ENCODE results near the gene GRIK4.

Gene GRIK4

DNA sequence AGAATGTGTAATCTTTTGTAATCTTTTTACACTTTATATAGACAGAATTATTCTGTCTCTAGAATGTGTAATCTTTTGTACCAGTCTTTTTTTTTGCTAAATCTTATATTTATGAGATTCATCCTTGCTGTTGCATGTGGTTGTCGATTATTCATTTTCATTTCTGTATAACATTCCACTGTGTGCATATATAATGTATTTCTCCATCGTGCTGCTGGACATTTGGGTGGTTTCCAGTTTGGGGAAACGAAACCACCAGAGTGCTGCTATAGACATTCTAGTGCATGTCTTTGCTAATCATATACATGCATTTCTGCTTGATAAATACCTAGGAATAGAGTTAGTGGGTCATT, 146.5 kb downstream of the GRIK4 start:
- Mint-ChIP-seq H3K4me1 (peaks cover 27 to 42% of the 10 kb centered on the region in 2 donors), H3K27ac (peak overlapping the region; percentile 65), H3K27me3 (peaks cover 20 to 30% of the 10 kb centered on the region in 2 donors), H3K36me3 (peaks cover 0 to 9% of the 10 kb centered on the region in 2 donors), H3K9me3 (peaks cover 0 to 4% of the 10 kb centered on the region in 2 donors), H3K4me3 (no peak overlapping the region)
- ATAC-seq (replicated peaks) (peak; percentile 78 to 87), DNase-seq (peak; percentile 34)

DNA sequence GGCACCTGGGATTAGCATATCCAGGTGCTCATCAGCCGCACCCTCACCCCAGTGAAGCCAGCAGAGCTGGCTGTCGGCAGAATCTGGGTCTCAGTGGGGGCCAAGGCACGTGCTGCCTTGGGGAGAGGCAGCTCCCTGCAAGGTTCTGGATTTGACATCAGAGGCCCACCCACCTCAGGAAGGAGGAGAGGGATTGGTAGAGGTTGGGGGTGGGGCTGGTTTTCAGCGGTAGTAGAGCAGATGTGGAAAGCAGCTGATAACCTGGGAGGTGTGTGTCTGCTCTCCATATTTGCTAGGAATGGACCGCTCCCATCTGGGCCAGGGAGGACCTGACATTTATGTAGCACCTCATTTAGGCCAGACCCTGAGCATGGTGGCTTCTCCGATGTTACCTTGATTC, 147.5 kb downstream of the GRIK4 start:
- no peak for ATAC-seq (replicated peaks)

DNA sequence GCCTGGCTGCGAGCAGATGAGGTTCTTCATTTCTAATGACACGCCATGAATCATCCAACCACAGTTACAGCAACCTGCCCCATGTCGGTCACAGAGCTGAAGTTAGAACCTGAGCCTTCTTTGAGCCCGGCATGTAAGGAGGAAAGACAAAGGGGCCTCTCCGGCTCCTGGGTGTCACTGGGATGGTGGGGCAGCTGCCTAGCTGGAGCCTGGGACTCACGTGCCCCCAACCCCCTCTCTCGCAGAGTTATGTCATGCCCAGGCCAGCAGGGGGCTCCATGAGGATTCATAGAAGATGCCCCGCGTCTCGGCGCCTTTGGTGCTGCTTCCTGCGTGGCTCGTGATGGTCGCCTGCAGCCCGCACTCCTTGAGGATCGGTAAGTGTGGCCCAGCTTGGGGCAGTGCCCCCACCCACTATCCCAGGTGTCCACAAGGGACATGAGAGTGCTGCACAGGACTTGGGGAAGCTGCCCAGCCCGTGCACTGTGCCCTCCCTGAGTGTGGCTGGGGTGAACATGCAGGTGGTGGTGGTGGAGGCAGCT, 148.5 kb downstream of the GRIK4 start:
- ATAC-seq (replicated peaks) = no peak
- no peak overlapping the region for H3K27ac Mint-ChIP-seq
- peaks cover 0 to 6% of the 10 kb centered on the region in 2 donors for H3K36me3 Mint-ChIP-seq

More for the DNA sequence above, 147.5 kb downstream of the GRIK4 start:
- Mint-ChIP-seq H3K4me1 (peaks cover 29 to 42% of the 10 kb centered on the region in 2 donors), H3K4me3 (no peak overlapping the region), H3K36me3 (peaks cover 0 to 9% of the 10 kb centered on the region in 2 donors), H3K27me3 (peaks cover 28 to 40% of the 10 kb centered on the region in 2 donors), H3K27ac (peak overlapping the region; percentile 27), H3K9me3 (peaks cover 0 to 4% of the 10 kb centered on the region in 2 donors)
- no peak for DNase-seq

DNA sequence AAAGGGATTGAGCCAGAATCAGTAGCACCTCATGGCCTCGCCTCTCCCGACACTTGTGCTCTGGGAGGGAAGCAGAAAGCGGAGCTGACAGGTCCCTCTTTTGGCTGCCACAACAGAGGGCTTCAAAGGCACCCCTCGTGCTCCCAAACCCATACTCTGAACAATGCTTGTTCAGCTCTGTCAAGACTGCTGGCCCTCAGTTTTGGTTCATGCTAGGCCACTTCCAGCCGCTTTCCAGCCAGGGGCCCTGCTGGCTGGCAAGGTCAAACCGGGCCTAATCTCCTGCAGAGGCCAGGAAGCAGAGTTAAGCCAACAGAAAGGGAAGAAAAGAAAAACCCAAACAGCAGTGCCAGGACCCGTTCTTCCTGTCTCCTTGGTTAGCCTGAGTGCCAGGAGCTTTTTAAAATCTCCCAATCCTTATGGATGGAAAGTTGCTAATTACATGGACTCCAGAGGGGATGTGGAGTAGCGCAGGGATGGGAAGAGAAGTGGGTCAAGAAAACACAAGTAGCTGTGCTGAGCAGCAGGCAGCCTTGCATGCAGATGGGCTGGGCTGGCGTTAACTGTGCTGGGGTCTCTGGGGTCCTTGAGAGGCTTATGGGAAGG, 150.6 kb downstream of the GRIK4 start:
- H3K4me3 Mint-ChIP-seq = no peak overlapping the region
- peaks cover 31 to 35% of the 10 kb centered on the region in 2 donors for H3K27me3 Mint-ChIP-seq
- no peaks in the 10 kb centered on the region for H3K36me3 Mint-ChIP-seq
- no peak overlapping the region for H3K27ac Mint-ChIP-seq
- DNase-seq = no peak
- no peak for ATAC-seq (replicated peaks)
- peaks cover 0 to 4% of the 10 kb centered on the region in 2 donors for H3K9me3 Mint-ChIP-seq
- H3K4me1 Mint-ChIP-seq = peaks cover 19 to 32% of the 10 kb centered on the region in 2 donors

More for the DNA sequence above, 148.5 kb downstream of the GRIK4 start:
- Mint-ChIP-seq H3K27me3 (peaks cover 28 to 42% of the 10 kb centered on the region in 2 donors), H3K4me3 (no peak overlapping the region), H3K9me3 (peaks cover 0 to 4% of the 10 kb centered on the region in 2 donors), H3K4me1 (peaks cover 27 to 42% of the 10 kb centered on the region in 2 donors)
- DNase-seq = no peak

DNA sequence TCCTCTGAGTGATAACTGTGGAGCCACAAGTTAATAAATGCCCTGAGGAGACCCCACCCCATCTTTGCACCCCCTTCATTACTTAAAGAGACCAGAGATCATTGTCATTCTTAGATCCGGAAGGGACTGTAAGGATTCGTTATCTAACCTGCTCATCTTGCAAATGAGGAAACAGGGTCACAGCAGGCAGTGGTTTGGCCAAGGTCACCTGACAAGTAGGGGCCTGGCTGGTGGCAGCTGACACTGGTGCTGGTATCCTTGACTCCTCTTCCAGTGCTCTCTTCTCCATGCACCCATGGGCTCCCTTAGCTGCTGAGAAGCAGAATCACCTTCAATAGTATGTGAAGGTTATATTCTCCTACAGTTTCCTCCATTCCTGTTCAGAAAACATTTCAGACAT, 151.6 kb downstream of the GRIK4 start:
- DNase-seq (no peak), ATAC-seq (replicated peaks) (no peak)
- Mint-ChIP-seq H3K9me3 (peaks cover 0 to 4% of the 10 kb centered on the region in 2 donors), H3K27ac (no peak overlapping the region), H3K4me1 (peaks cover 13 to 22% of the 10 kb centered on the region in 2 donors), H3K27me3 (peaks cover 31 to 35% of the 10 kb centered on the region in 2 donors), H3K4me3 (no peak overlapping the region), H3K36me3 (no peaks in the 10 kb centered on the region)

DNA sequence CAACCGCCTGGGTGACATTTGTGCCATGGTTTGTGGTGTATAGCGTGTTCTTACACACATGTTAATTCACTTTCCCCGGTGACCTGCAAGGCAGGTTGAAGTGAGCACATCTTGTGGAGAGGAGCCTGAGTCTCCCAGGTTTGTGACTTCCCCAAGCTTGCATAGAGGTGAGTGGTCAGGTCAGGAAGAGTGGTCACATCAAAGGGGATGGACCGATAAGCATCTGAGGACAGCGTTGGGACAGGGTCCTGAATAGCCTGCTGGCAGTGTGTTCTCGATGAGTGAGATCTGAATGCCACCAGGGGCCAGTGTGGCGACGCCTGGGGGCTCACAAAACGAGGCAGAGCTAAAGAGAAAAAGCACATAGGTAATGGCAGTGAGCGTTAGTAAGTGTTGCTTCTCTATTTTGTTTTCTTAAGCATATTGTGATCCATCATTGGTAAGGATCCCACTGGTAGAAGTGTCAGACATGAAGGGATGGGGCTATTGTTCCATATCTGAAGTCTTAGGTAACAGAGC, 154.6 kb downstream of the GRIK4 start:
- peaks cover 22 to 24% of the 10 kb centered on the region in 2 donors for H3K27me3 Mint-ChIP-seq
- peaks cover 0 to 2% of the 10 kb centered on the region in 2 donors for H3K4me1 Mint-ChIP-seq
- H3K27ac Mint-ChIP-seq = no peak overlapping the region
- ATAC-seq (replicated peaks) (no peak), DNase-seq (no peak)
- H3K9me3 Mint-ChIP-seq = no peaks in the 10 kb centered on the region
- no peaks in the 10 kb centered on the region for H3K36me3 Mint-ChIP-seq
- H3K4me3 Mint-ChIP-seq = no peak overlapping the region

DNA sequence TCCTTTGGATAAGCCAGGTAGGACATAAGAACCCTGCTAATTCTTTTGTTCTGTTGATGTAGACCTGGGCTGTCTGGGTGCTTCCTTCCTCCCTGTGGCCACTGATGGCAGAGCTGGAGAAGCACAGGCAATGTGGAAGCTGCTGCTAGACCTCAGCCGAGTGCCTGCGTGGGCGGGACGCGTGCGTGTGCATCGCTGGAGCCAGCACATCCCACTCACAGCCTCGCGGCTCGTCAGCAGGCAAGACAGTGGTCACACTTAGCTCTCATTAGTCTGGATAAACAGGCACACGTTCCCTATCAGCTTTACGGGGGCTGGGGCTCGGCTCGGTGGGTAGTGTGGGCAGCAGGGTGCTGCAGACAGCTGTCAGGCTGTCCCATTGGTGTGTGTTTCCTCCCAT, 155.7 kb downstream of the GRIK4 start:
- Mint-ChIP-seq H3K36me3 (no peaks in the 10 kb centered on the region), H3K9me3 (peaks cover 0 to 2% of the 10 kb centered on the region in 2 donors), H3K27me3 (peaks cover 19 to 29% of the 10 kb centered on the region in 2 donors), H3K4me1 (peaks cover 0 to 2% of the 10 kb centered on the region in 2 donors), H3K27ac (no peak overlapping the region), H3K4me3 (no peak overlapping the region)
- DNase-seq (no peak), ATAC-seq (replicated peaks) (peak; percentile 25 to 46)

DNA sequence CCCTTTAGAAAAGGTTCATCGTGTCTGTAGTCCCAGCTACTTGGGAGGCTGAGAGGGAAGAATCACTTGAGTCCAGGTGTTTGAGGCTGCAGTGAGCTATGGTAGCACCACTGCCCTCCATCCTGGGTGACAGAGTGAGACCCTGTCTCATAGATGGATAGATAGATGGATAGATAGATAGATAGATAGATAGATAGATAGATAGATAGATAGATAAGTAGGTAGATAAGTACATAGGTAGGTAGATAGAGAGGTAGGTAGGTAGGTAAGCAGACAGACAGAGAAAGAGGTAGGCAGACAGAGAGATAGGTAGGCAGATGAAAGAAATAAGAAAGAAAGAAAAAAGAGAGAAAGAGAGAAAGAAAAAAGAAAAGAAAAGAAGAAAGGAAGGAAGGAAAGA, 156.4 kb downstream of the GRIK4 start:
- Mint-ChIP-seq H3K27me3 (peaks cover 13 to 24% of the 10 kb centered on the region in 2 donors), H3K4me3 (no peak overlapping the region), H3K27ac (no peak overlapping the region), H3K9me3 (peaks cover 0 to 2% of the 10 kb centered on the region in 2 donors), H3K36me3 (no peaks in the 10 kb centered on the region), H3K4me1 (peaks cover 0 to 2% of the 10 kb centered on the region in 2 donors)
- DNase-seq (no peak), ATAC-seq (replicated peaks) (no peak)

DNA sequence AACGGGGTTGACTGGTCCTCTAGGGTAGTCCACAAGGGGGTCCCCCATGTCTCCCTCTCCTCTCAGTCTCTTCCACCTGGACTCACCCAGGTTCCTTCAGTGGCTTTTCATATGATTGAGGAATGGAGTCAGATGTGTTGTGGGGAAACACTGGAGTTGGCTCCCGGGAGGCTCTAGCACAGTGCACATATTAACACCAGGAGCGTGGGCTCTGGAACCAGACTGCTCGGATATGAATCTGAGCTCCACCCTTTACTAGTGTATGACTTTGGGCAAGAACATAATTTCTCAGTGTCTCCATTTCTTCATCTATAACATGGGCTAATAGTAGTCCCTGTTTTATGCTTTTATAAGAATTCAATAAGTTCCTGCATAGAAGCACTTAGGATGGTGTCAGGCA, 157.0 kb downstream of the GRIK4 start:
- no peak for DNase-seq
- Mint-ChIP-seq H3K27ac (no peak overlapping the region), H3K27me3 (peaks cover 7 to 21% of the 10 kb centered on the region in 2 donors), H3K4me3 (no peak overlapping the region), H3K9me3 (peaks cover 0 to 2% of the 10 kb centered on the region in 2 donors), H3K36me3 (no peaks in the 10 kb centered on the region), H3K4me1 (peaks cover 0 to 1% of the 10 kb centered on the region in 2 donors)
- no peak for ATAC-seq (replicated peaks)

DNA sequence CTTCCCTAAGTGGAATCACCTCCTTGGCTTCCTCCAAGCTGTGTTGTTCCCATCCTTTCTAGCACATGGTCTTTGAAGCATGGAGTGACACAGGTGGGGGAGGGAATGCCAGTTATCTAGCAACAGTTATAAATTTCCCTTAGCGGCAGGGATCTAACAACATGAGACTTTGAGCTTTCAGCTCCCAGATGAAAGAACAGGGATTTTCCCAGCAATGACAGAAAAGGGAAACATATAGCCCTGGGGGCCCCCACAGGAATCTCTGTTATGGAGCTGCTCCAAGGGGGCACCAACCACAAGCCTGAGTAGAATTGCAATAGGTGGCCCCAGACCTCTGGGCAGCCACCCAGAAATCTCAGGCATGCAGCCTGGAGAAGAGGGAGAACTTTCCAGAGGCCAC, 163.0 kb downstream of the GRIK4 start:
- H3K27ac Mint-ChIP-seq = no peak overlapping the region
- peaks cover 0 to 5% of the 10 kb centered on the region in 2 donors for H3K4me1 Mint-ChIP-seq
- no peak for ATAC-seq (replicated peaks)
- peaks cover 8 to 28% of the 10 kb centered on the region in 2 donors for H3K27me3 Mint-ChIP-seq
- peaks cover 0 to 2% of the 10 kb centered on the region in 2 donors for H3K9me3 Mint-ChIP-seq
- H3K36me3 Mint-ChIP-seq = no peaks in the 10 kb centered on the region
- no peak overlapping the region for H3K4me3 Mint-ChIP-seq
- no peak for DNase-seq

DNA sequence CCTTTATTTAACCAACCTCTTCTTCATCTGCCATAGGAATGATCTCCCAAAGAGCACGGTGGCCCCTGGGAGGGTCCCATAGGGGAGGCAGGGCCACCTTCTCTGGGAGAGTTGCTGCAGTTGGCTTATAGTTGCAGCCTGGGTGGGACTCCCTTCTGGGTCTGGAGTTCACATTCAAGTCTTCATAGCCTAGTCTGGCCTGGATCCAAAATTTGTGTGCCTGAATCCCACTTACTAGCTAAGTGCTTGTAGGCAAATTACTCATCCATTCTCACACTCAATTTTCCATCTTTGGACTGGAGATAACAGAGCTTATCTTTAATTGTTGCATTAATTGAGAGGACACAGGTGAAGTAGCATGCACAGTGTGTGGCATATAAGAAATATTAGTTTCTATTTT, 163.6 kb downstream of the GRIK4 start:
- no peak overlapping the region for H3K27ac Mint-ChIP-seq
- peaks cover 8 to 28% of the 10 kb centered on the region in 2 donors for H3K27me3 Mint-ChIP-seq
- DNase-seq (no peak), ATAC-seq (replicated peaks) (no peak)
- H3K4me1 Mint-ChIP-seq = peaks cover 0 to 5% of the 10 kb centered on the region in 2 donors
- H3K4me3 Mint-ChIP-seq = no peak overlapping the region
- peaks cover 0 to 2% of the 10 kb centered on the region in 2 donors for H3K9me3 Mint-ChIP-seq
- H3K36me3 Mint-ChIP-seq = no peaks in the 10 kb centered on the region

DNA sequence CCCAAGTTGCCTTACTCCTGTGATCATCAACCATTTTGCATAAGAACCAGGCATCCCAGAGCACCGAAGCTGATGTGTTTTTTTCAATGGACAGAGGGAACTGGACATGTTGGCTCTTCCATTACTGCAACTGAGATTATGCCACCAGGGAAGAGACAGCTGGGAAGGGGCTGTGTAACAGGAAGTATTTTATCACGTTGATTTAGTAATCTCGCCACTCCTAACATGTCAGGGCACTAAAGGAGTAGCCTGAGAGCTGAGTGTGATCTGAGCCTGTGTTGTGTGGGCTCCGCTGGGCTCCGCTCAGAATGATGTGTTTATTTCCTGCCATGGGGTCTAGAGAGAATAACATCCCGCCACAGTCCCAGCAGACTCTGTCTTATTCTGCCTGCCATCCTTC, 165.4 kb downstream of the GRIK4 start:
- H3K4me3 Mint-ChIP-seq = no peak overlapping the region
- ATAC-seq (replicated peaks) = no peak
- peaks cover 0 to 5% of the 10 kb centered on the region in 2 donors for H3K4me1 Mint-ChIP-seq
- H3K9me3 Mint-ChIP-seq = no peaks in the 10 kb centered on the region
- no peak overlapping the region for H3K27ac Mint-ChIP-seq
- no peaks in the 10 kb centered on the region for H3K36me3 Mint-ChIP-seq
- H3K27me3 Mint-ChIP-seq = peaks cover 18 to 32% of the 10 kb centered on the region in 2 donors
- no peak for DNase-seq

DNA sequence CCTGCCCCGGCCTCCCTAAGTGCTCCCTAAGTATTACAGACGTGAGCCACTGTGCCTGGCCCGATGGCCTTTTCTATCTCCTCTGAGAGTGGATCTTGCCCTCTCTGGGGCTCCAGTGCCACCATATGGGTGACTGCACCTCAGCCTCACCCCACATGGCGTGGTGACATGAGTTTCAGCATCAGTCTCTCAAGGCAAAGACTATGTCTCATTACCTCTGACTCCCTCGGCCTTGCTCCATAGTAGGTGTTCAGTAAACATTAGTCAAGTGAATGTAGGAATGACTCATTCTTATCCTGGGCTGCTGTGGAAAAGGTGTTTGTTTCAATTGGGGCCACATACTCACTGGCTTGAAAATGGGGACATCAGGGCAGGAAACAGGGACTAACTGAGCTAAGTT, 168.8 kb downstream of the GRIK4 start:
- Mint-ChIP-seq H3K4me1 (peaks cover 0 to 2% of the 10 kb centered on the region in 2 donors), H3K27ac (no peak overlapping the region)
- no peak for ATAC-seq (replicated peaks)

DNA sequence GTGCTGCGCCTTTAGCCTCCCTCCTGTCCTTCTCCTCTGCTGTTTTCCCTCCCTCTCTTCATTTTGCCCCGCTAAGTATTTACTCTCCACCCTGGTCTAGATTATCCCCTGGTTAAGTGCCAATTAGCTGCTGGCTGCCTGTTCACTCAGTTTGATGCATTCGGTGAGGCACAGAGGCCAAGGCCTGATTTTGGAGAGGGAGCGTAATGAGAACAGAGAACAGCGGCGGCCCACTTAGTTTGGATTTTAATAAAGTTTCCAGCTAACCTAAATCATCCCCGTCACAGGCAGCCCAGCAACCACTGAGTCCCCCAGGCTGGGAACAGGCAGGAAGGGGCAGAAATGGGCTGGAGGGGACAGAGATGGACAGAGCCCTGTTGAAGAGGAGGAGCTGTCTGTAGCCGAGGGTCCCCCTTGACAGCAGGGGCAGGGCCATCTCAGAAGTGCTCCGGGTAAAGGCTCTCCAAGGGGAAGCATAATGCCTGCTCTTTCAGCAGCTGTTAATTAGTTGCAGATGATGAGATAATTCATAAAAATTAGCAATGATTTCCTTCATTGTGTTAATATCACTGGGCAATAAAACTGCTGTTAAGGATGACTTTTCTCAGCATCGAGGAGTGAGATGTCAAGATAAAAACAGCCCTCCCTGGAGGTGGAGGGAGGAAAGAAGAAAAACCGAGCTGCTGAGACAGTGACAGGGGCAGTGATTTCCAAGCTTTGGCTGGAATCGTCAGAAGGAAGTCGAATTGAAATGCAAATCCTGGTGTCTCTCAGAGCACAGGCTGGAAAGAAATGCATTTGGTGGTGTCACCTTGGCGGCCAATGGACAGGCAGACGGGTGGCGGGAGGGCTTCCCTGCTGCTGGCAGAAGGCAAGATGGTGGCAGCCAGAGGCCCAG, 170.1 kb downstream of the GRIK4 start:
- peaks cover 31 to 33% of the 10 kb centered on the region in 2 donors for H3K27me3 Mint-ChIP-seq
- H3K27ac Mint-ChIP-seq = no peak overlapping the region
- DNase-seq = no peak
- no peaks in the 10 kb centered on the region for H3K36me3 Mint-ChIP-seq
- no peak overlapping the region for H3K4me3 Mint-ChIP-seq
- H3K9me3 Mint-ChIP-seq = no peaks in the 10 kb centered on the region
- H3K4me1 Mint-ChIP-seq = peaks cover 0 to 2% of the 10 kb centered on the region in 2 donors
- ATAC-seq (replicated peaks) = no peak

More for the DNA sequence above, 168.8 kb downstream of the GRIK4 start:
- DNase-seq = no peak
- H3K4me3 Mint-ChIP-seq = no peak overlapping the region
- peaks cover 33 to 39% of the 10 kb centered on the region in 2 donors for H3K27me3 Mint-ChIP-seq
- H3K36me3 Mint-ChIP-seq = no peaks in the 10 kb centered on the region
- H3K9me3 Mint-ChIP-seq = no peaks in the 10 kb centered on the region
